PFSK-1 (cell line): ENCODE data around the gene FCN2.

Experiments
- FOXP2 ChIP-seq: optimal IDR thresholded peaks from 2 replicates; pipeline ENCODE3; 2011; ENCODE audit warnings: borderline replicate concordance, control low read depth, inconsistent platforms; ENCODE audit not compliant: insufficient read depth; ENCODE audit errors: extremely low read length, extremely low read depth
- POLR2AphosphoS5 ChIP-seq: IDR thresholded peaks from 2 replicates; pipeline ENCODE4 v1.6.1; 2012; ENCODE audit warnings: low read depth, mild to moderate bottlenecking, control low read depth, low read length, moderate library complexity
- REST ChIP-seq, 2 experiments: IDR thresholded peaks; 2 replicates each; pipeline versions ENCODE4 v1.6.1 to v1.8.0; 2011 to 2012; ENCODE audit warnings: low read depth in 2 of 2, low read length in 2 of 2, control low read depth in 1 of 2, inconsistent platforms in 1 of 2, mild to moderate bottlenecking in 1 of 2, moderate library complexity in 1 of 2; ENCODE audit not compliant: insufficient read depth in 1 of 2
- SIN3A ChIP-seq: IDR thresholded peaks from 2 replicates; pipeline ENCODE4 v1.6.1; 2012; ENCODE audit warnings: mild to moderate bottlenecking, low read length, moderate library complexity, borderline replicate concordance; ENCODE audit not compliant: insufficient read depth
- TAF1 ChIP-seq: IDR thresholded peaks from 2 replicates; pipeline ENCODE4 v1.6.1; 2012; ENCODE audit warnings: low read length, control low read depth, borderline replicate concordance; ENCODE audit not compliant: insufficient read depth

The FCN2 gene

DNA sequence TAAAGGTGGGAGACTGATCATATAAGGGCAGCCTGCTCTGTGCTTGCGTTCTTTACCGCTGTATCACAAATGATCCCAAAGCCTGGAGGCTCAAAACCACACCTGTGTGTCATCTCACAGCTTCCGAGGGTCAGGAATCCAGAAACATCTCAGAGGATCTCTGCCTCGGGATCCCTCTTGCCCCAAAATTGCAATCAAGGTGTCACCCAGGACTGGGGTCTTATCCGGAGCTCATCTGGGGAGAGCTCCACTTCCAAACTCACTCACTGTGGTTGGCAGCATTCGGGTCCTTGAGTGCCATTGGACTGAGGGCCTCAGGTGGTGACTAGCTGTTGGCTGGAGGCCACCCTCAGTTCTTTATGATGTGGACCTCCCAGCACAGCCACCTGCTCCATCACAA is 26.7 kb upstream of the FCN2 start:
- no peak for TF ChIP-seq FOXP2
- no peak for TF ChIP-seq SIN3A
- TF ChIP-seq TAF1, result no peak
- TF ChIP-seq REST (IDR thresholded peaks at IDR 0.05; ENCODE audit: insufficient read depth in 1 of 2, low read depth in 2 of 2, low read length in 2 of 2), result no peak
- no peak for TF ChIP-seq POLR2AphosphoS5

- no peak for TF ChIP-seq POLR2AphosphoS5
- TF ChIP-seq REST (IDR thresholded peaks at IDR 0.05; ENCODE audit: insufficient read depth in 1 of 2, low read depth in 2 of 2, low read length in 2 of 2), result no peak
- TF ChIP-seq FOXP2, result no peak
- no peak for TF ChIP-seq SIN3A
- no peak for TF ChIP-seq TAF1
These were observed 26.0 kb upstream of the FCN2 start for GRCh38 chr9:134854541-134854981.

GRCh38 chr9:134855231-134855899 is 25.2 kb upstream of the FCN2 start:
- TF ChIP-seq FOXP2, result no peak
- TF ChIP-seq REST (IDR thresholded peaks at IDR 0.05; ENCODE audit: insufficient read depth in 1 of 2, low read depth in 2 of 2, low read length in 2 of 2), result no peak
- no peak for TF ChIP-seq TAF1
- TF ChIP-seq POLR2AphosphoS5, result no peak
- no peak for TF ChIP-seq SIN3A

DNA sequence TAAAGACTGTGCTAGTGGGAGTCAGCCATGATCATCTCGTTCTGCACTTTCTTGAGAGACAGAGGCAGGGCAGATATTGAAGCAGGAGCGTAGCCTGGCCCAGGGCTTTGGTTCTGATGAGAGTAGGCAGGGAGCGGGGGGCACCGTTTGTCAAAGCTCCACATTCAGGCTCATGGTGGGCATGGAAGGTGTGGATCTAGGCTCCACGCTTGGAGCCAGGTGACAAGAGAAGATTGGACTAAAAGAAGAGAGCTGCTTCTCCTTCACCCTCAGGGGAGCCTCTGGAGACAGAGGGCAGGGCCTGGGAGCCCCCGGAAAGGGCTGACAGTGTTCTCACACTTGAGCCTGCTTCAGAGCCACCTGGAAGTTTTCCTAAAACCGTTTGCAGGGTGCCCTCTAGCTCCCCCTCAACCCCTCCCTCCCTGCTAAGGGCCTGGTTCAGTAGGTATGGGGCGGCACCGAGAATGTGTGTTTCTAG is 24.7 kb upstream of the FCN2 start:
- no peak for TF ChIP-seq FOXP2
- no peak for TF ChIP-seq REST (IDR thresholded peaks at IDR 0.05; ENCODE audit: insufficient read depth in 1 of 2, low read depth in 2 of 2, low read length in 2 of 2)
- no peak for TF ChIP-seq SIN3A
- no peak for TF ChIP-seq POLR2AphosphoS5
- no peak for TF ChIP-seq TAF1
